ENCODE measurements around the gene PCDHB8. TPM values are rescaled to one million over a fixed set of nuclear protein-coding genes. Genes with fewer than 3 reads are reported as not detected.
"Not testable (repeated sequence)": the region's sequence is repeated elsewhere in the genome, so short reads cannot be mapped to it uniquely, and the experiment has no call there.

PCDHB8 gene
- total RNA-seq, 1 donor from 2014 or later, result 2.4 TPM

- H3K27ac Mint-ChIP-seq, result no peak overlapping the region
- TF ChIP-seq CTCF (IDR thresholded peaks at IDR 0.05; ENCODE audit: unreplicated experiment), result no peak
- peaks cover 43% of the 10 kb centered on the region for H3K36me3 Mint-ChIP-seq
- peaks cover 56% of the 10 kb centered on the region for H3K9me3 Mint-ChIP-seq
- DNase-seq (ENCODE audit: low spot score in 2 of 2, unreplicated experiment in 2 of 2), result no peak
- no peaks in the 10 kb centered on the region for H3K4me1 Mint-ChIP-seq
- H3K4me3 Mint-ChIP-seq, result no peak overlapping the region
- peaks cover 2% of the 10 kb centered on the region for H3K27me3 Mint-ChIP-seq (ENCODE audit: low read depth)
Observed at GRCh38 chr5:141150224-141150992, 27.2 kb upstream of the PCDHB8 start.

- DNase-seq (ENCODE audit: low spot score in 2 of 2, unreplicated experiment in 2 of 2), result no peak
- H3K36me3 Mint-ChIP-seq, result peaks cover 45% of the 10 kb centered on the region
- no peak overlapping the region for H3K27ac Mint-ChIP-seq
- H3K4me3 Mint-ChIP-seq, result no peak overlapping the region
- no peaks in the 10 kb centered on the region for H3K4me1 Mint-ChIP-seq
- H3K27me3 Mint-ChIP-seq (ENCODE audit: low read depth), result peaks cover 1% of the 10 kb centered on the region
- no peak for TF ChIP-seq CTCF (IDR thresholded peaks at IDR 0.05; ENCODE audit: unreplicated experiment)
- H3K9me3 Mint-ChIP-seq, result peaks cover 55% of the 10 kb centered on the region
Observed at GRCh38 chr5:141150993-141151325, 26.6 kb upstream of the PCDHB8 start.

- peaks cover 55% of the 10 kb centered on the region for H3K9me3 Mint-ChIP-seq
Observed at GRCh38 chr5:141151632-141152031, 26.0 kb upstream of the PCDHB8 start.

GRCh38 chr5:141152096-141152495 lies 25.5 kb upstream of the PCDHB8 start:
- Mint-ChIP-seq H3K9me3 (peaks cover 58% of the 10 kb centered on the region), H3K36me3 (peaks cover 51% of the 10 kb centered on the region)
- not testable (repeated sequence) for H3K4me3 Mint-ChIP-seq; DNase-seq (ENCODE audit: low spot score in 2 of 2, unreplicated experiment in 2 of 2); H3K27me3 Mint-ChIP-seq (ENCODE audit: low read depth); H3K4me1 Mint-ChIP-seq; H3K27ac Mint-ChIP-seq

More at GRCh38 chr5:141151632-141152031, 26.0 kb upstream of the PCDHB8 start:
- H3K4me1 Mint-ChIP-seq; DNase-seq (ENCODE audit: low spot score in 2 of 2, unreplicated experiment in 2 of 2); H3K4me3 Mint-ChIP-seq; H3K27ac Mint-ChIP-seq; H3K27me3 Mint-ChIP-seq (ENCODE audit: low read depth): not testable (repeated sequence)
- peaks cover 47% of the 10 kb centered on the region for H3K36me3 Mint-ChIP-seq

GRCh38 chr5:141155540-141156374 lies 21.8 kb upstream of the PCDHB8 start:
- DNase-seq (ENCODE audit: low spot score in 2 of 2, unreplicated experiment in 2 of 2), result no peak
- H3K27me3 Mint-ChIP-seq (ENCODE audit: low read depth), result no peaks in the 10 kb centered on the region
- H3K4me3 Mint-ChIP-seq, result no peak overlapping the region
- H3K36me3 Mint-ChIP-seq, result peaks cover 41% of the 10 kb centered on the region
- peaks cover 42% of the 10 kb centered on the region for H3K9me3 Mint-ChIP-seq
- peak; percentile 32 for TF ChIP-seq CTCF (IDR thresholded peaks at IDR 0.05; ENCODE audit: unreplicated experiment)
- H3K27ac Mint-ChIP-seq, result no peak overlapping the region
- no peaks in the 10 kb centered on the region for H3K4me1 Mint-ChIP-seq

GRCh38 chr5:141157356-141157755 lies 20.2 kb upstream of the PCDHB8 start:
- not testable (repeated sequence) for H3K27me3 Mint-ChIP-seq (ENCODE audit: low read depth); DNase-seq (ENCODE audit: low spot score in 2 of 2, unreplicated experiment in 2 of 2); H3K4me1 Mint-ChIP-seq; H3K4me3 Mint-ChIP-seq; H3K27ac Mint-ChIP-seq
- Mint-ChIP-seq H3K36me3 (peaks cover 32% of the 10 kb centered on the region), H3K9me3 (peaks cover 45% of the 10 kb centered on the region)

- Mint-ChIP-seq H3K9me3 (peaks cover 44% of the 10 kb centered on the region), H3K36me3 (peaks cover 28% of the 10 kb centered on the region)
- H3K4me1 Mint-ChIP-seq; H3K27me3 Mint-ChIP-seq (ENCODE audit: low read depth); H3K4me3 Mint-ChIP-seq; H3K27ac Mint-ChIP-seq; DNase-seq (ENCODE audit: low spot score in 2 of 2, unreplicated experiment in 2 of 2): not testable (repeated sequence)
Observed at GRCh38 chr5:141157901-141158300, 19.7 kb upstream of the PCDHB8 start.

Measured in mesothelial cell of epicardium (in vitro differentiated cells).